ENCODE measurements around the gene WFS1. TPM values are rescaled to one million over a fixed set of nuclear protein-coding genes. Genes with fewer than 3 reads are reported as not detected.

The WFS1 gene
- total and polyA plus RNA-seq, 2 donors (not counting 1 experiment from before 2014, with no cell fraction given), result 25.7 to 37.5 TPM

GRCh38 chr4:6258741-6259140, 10.9 kb upstream of the WFS1 start:
- Histone ChIP-seq H4K20me1 (ENCODE audit: control insufficient read depth, extremely low read depth, insufficient read depth, low read length) (no peaks in the 10 kb centered on the region), H3K4me1 (ENCODE audit: control insufficient read depth, extremely low read depth, insufficient read depth, low read length) (no peaks in the 10 kb centered on the region), H3K4me3 (replicated peaks in 1 of 4; ENCODE audit: control extremely low read depth in 1 of 4, insufficient read depth in 1 of 4, low read depth in 3 of 4, low read length in 4 of 4) (no peak overlapping the region), H2AFZ (ENCODE audit: low read length) (no peak overlapping the region), H3K79me2 (ENCODE audit: control insufficient read depth, insufficient read depth, low read length) (no peaks in the 10 kb centered on the region), H3K9me3 (ENCODE audit: control insufficient read depth, insufficient read depth, low read depth, low read length) (no peaks in the 10 kb centered on the region), H3K27ac (ENCODE audit: insufficient read depth, low read length) (no peak overlapping the region), H3K9ac (ENCODE audit: insufficient read depth, low read length) (no peak overlapping the region), H3K27me3 (ENCODE audit: control insufficient read depth, insufficient read depth, low read length) (no peaks in the 10 kb centered on the region), H3K4me2 (ENCODE audit: extremely low read depth, insufficient read depth, low read length) (no peak overlapping the region), H3K36me3 (ENCODE audit: control insufficient read depth, insufficient read depth, low read length) (no peaks in the 10 kb centered on the region)
- no peak for DNase-seq (ENCODE audit: low read depth in 2 of 2)
- no peak for TF ChIP-seq EZH2 (IDR thresholded peaks at IDR 0.05; ENCODE audit: low read length, missing control alignments)
- TF ChIP-seq, protein P1, sequence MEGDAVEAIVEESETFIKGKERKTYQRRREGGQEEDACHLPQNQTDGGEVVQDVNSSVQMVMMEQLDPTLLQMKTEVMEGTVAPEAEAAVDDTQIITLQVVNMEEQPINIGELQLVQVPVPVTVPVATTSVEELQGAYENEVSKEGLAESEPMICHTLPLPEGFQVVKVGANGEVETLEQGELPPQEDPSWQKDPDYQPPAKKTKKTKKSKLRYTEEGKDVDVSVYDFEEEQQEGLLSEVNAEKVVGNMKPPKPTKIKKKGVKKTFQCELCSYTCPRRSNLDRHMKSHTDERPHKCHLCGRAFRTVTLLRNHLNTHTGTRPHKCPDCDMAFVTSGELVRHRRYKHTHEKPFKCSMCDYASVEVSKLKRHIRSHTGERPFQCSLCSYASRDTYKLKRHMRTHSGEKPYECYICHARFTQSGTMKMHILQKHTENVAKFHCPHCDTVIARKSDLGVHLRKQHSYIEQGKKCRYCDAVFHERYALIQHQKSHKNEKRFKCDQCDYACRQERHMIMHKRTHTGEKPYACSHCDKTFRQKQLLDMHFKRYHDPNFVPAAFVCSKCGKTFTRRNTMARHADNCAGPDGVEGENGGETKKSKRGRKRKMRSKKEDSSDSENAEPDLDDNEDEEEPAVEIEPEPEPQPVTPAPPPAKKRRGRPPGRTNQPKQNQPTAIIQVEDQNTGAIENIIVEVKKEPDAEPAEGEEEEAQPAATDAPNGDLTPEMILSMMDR (conservative IDR thresholded peaks at IDR 0.05 in 1 of 2, IDR thresholded peaks at IDR 0.05 in 1 of 2; ENCODE audit: low read depth in 1 of 2, low read length in 2 of 2), result no peak

GRCh38 chr4:6259886-6260285, 9.8 kb upstream of the WFS1 start:
- no peak for DNase-seq (ENCODE audit: low read depth in 2 of 2)
- Histone ChIP-seq H3K4me1 (ENCODE audit: control insufficient read depth, extremely low read depth, insufficient read depth, low read length) (no peaks in the 10 kb centered on the region), H3K4me3 (replicated peaks in 1 of 4; ENCODE audit: control extremely low read depth in 1 of 4, insufficient read depth in 1 of 4, low read depth in 3 of 4, low read length in 4 of 4) (no peak overlapping the region)

GRCh38 chr4:6262176-6262575, 7.5 kb upstream of the WFS1 start:
- Histone ChIP-seq H3K4me2 (ENCODE audit: extremely low read depth, insufficient read depth, low read length) (no peak overlapping the region), H3K36me3 (ENCODE audit: control insufficient read depth, insufficient read depth, low read length) (no peaks in the 10 kb centered on the region), H3K27me3 (ENCODE audit: control insufficient read depth, insufficient read depth, low read length) (no peaks in the 10 kb centered on the region), H3K27ac (ENCODE audit: insufficient read depth, low read length) (no peak overlapping the region), H3K9ac (ENCODE audit: insufficient read depth, low read length) (no peak overlapping the region), H3K9me3 (ENCODE audit: control insufficient read depth, insufficient read depth, low read depth, low read length) (no peaks in the 10 kb centered on the region), H3K4me3 (replicated peaks in 1 of 4; ENCODE audit: control extremely low read depth in 1 of 4, insufficient read depth in 1 of 4, low read depth in 3 of 4, low read length in 4 of 4) (no peak overlapping the region), H2AFZ (ENCODE audit: low read length) (no peak overlapping the region), H3K4me1 (ENCODE audit: control insufficient read depth, extremely low read depth, insufficient read depth, low read length) (no peaks in the 10 kb centered on the region), H4K20me1 (ENCODE audit: control insufficient read depth, extremely low read depth, insufficient read depth, low read length) (no peaks in the 10 kb centered on the region), H3K79me2 (ENCODE audit: control insufficient read depth, insufficient read depth, low read length) (no peaks in the 10 kb centered on the region)
- TF ChIP-seq, protein P1 (conservative IDR thresholded peaks at IDR 0.05 in 1 of 2, IDR thresholded peaks at IDR 0.05 in 1 of 2; ENCODE audit: low read depth in 1 of 2, low read length in 2 of 2), result no peak
- no peak for TF ChIP-seq EZH2 (IDR thresholded peaks at IDR 0.05; ENCODE audit: low read length, missing control alignments)
- no peak for DNase-seq (ENCODE audit: low read depth in 2 of 2)

More at GRCh38 chr4:6259886-6260285, 9.8 kb upstream of the WFS1 start:
- no peak overlapping the region for H2AFZ ChIP-seq (ENCODE audit: low read length)
- H3K27ac ChIP-seq (ENCODE audit: insufficient read depth, low read length), result no peak overlapping the region
- no peaks in the 10 kb centered on the region for H3K79me2 ChIP-seq (ENCODE audit: control insufficient read depth, insufficient read depth, low read length)
- H3K9ac ChIP-seq (ENCODE audit: insufficient read depth, low read length), result no peak overlapping the region
- no peaks in the 10 kb centered on the region for H4K20me1 ChIP-seq (ENCODE audit: control insufficient read depth, extremely low read depth, insufficient read depth, low read length)
- no peak overlapping the region for H3K4me2 ChIP-seq (ENCODE audit: extremely low read depth, insufficient read depth, low read length)
- H3K9me3 ChIP-seq (ENCODE audit: control insufficient read depth, insufficient read depth, low read depth, low read length), result no peaks in the 10 kb centered on the region
- no peak for TF ChIP-seq EZH2 (IDR thresholded peaks at IDR 0.05; ENCODE audit: low read length, missing control alignments)
- TF ChIP-seq, protein P1 (conservative IDR thresholded peaks at IDR 0.05 in 1 of 2, IDR thresholded peaks at IDR 0.05 in 1 of 2; ENCODE audit: low read depth in 1 of 2, low read length in 2 of 2), result no peak
- H3K36me3 ChIP-seq (ENCODE audit: control insufficient read depth, insufficient read depth, low read length), result no peaks in the 10 kb centered on the region
- H3K27me3 ChIP-seq (ENCODE audit: control insufficient read depth, insufficient read depth, low read length), result no peaks in the 10 kb centered on the region

All from fibroblast of lung (primary cell).